Activated T-helper 1 cell treated with anti-CD3 and anti-CD28 coated beads, Interleukin-2, amount 50 U/mL, for 16 hours (primary cell): ENCODE results near the gene EIF3L.

Source experiments
- DNase-seq, 2 donors: peaks; one replicate each; pipeline ENCODE4 v3.0.0-alpha.2; 2020; ENCODE audit warnings: low read depth in 1 of 2, low spot score in 1 of 2

Gene EIF3L

GRCh38 chr22:37904572-37905533 is 55.6 kb downstream of the EIF3L start:
- no peak for DNase-seq

GRCh38 chr22:37905534-37906363 is 56.5 kb downstream of the EIF3L start, which contains the start of gene MICALL1:
MICALL1 (plus strand) TSS chr22:37906297; CDS start chr22:37906423, 126 bp downstream.
- peak; percentile 34 to 43 for DNase-seq

- peak in 1 of 2 donors; percentile 23 for DNase-seq
Measured at GRCh38 chr22:37906364-37907008, 57.3 kb downstream of the EIF3L start.

GRCh38 chr22:37907036-37907954 is 58.1 kb downstream of the EIF3L start:
- no peak for DNase-seq

- DNase-seq = no peak
Measured at GRCh38 chr22:37909766-37910165, 60.5 kb downstream of the EIF3L start.

- DNase-seq = no peak
Measured at GRCh38 chr22:37910890-37911672, 61.9 kb downstream of the EIF3L start.

GRCh38 chr22:37911697-37912096 is 62.5 kb downstream of the EIF3L start:
- no peak for DNase-seq

- no peak for DNase-seq
Measured at GRCh38 chr22:37912171-37912570, 63.0 kb downstream of the EIF3L start.

GRCh38 chr22:37913233-37913721 is 64.1 kb downstream of the EIF3L start:
- no peak for DNase-seq

GRCh38 chr22:37916311-37916710 is 67.1 kb downstream of the EIF3L start:
- DNase-seq = no peak

GRCh38 chr22:37917874-37918548 is 68.8 kb downstream of the EIF3L start:
- no peak for DNase-seq

GRCh38 chr22:37918580-37919270 is 69.5 kb downstream of the EIF3L start:
- DNase-seq = no peak

- DNase-seq = no peak
Measured at GRCh38 chr22:37920126-37920525, 70.9 kb downstream of the EIF3L start.

- DNase-seq = no peak
Measured at GRCh38 chr22:37922191-37922590, 73.0 kb downstream of the EIF3L start.

GRCh38 chr22:37923927-37924326 is 74.7 kb downstream of the EIF3L start:
- no peak for DNase-seq

GRCh38 chr22:37924386-37925065 is 75.3 kb downstream of the EIF3L start:
- DNase-seq = no peak

GRCh38 chr22:37925330-37925729 is 76.1 kb downstream of the EIF3L start:
- DNase-seq = no peak

- DNase-seq = no peak
Measured at GRCh38 chr22:37925767-37926166, 76.5 kb downstream of the EIF3L start.
